Calu3 (cell line): ENCODE data around the gene FBXO34. TPM values are rescaled to one million over a fixed set of nuclear protein-coding genes. Genes with fewer than 3 reads are reported as not detected.
"Not testable (repeated sequence)": the region's sequence is repeated elsewhere in the genome, so short reads cannot be mapped to it uniquely, and the experiment has no call there.

Experiments used
- BruUV-seq: library from RNA; stranded (reverse); fragments of 400-500 nt; replicated peaks from 2 replicates; lab custom pipeline; 2021; lab: Mats Ljungman, UMichigan
- CTCF ChIA-PET: fragments of 300-600 bp; sonication (Branson Sonifier 250); formaldehyde crosslinking; loops from one replicate; lab custom pipeline; 2022; ENCODE audit warnings: antibody characterized with exemption; lab: Charles Lee
- DNase-seq: peaks from one replicate; pipeline ENCODE4 v3.0.0; 2022
- H3K27ac Mint-ChIP-seq: one replicate; pipeline ENCODE4 v1.8.0; 2022; ENCODE audit warnings: mixed read lengths; ENCODE audit not compliant: unreplicated experiment
- H3K27me3 Mint-ChIP-seq: one replicate; pipeline ENCODE4 v1.8.0; 2022; ENCODE audit warnings: mixed read lengths; ENCODE audit not compliant: unreplicated experiment
- H3K36me3 Mint-ChIP-seq: one replicate; pipeline ENCODE4 v1.8.0; 2022; ENCODE audit warnings: mild to moderate bottlenecking, moderate library complexity, mixed read lengths; ENCODE audit not compliant: insufficient read depth, unreplicated experiment
- H3K4me1 Mint-ChIP-seq: one replicate; pipeline ENCODE4 v1.8.0; 2022; ENCODE audit warnings: mild to moderate bottlenecking, low read depth, mixed read lengths; ENCODE audit not compliant: unreplicated experiment
- H3K4me3 Mint-ChIP-seq: one replicate; pipeline ENCODE4 v1.8.0; 2022; ENCODE audit warnings: mild to moderate bottlenecking, low read depth, moderate library complexity, mixed read lengths; ENCODE audit not compliant: unreplicated experiment
- H3K9me3 Mint-ChIP-seq: one replicate; pipeline ENCODE4 v1.8.0; 2022; ENCODE audit warnings: low read depth, mixed read lengths; ENCODE audit not compliant: unreplicated experiment
- CTCF ChIP-seq: fragments of 200-600 bp; IDR thresholded peaks from one replicate; pipeline ENCODE4 v1.8.0; 2022; ENCODE audit warnings: antibody characterized with exemption; ENCODE audit not compliant: unreplicated experiment
- intact Hi-C: fragments of 100-400 bp; cut with micrococcal nuclease; formaldehyde crosslinking; loops from one replicate; pipeline ENCODE4 v1.10.0; 2022; ENCODE audit not compliant: unreplicated experiment
- total RNA-seq: library from RNA; stranded (reverse); gene quantifications from 2 replicates; pipeline ENCODE4 v1.2.3, GENCODE V29; 2022

Gene FBXO34
- total RNA-seq, 1 experiment from 2014 or later: 30.0 TPM

GRCh38 chr14:55341781-55342180, 70.6 kb downstream of the FBXO34 start:
- Mint-ChIP-seq H3K36me3 (peaks cover 9% of the 10 kb centered on the region), H3K27ac (no peak overlapping the region), H3K4me3 (no peak overlapping the region), H3K27me3 (no peaks in the 10 kb centered on the region), H3K9me3 (no peaks in the 10 kb centered on the region), H3K4me1 (peaks cover 58% of the 10 kb centered on the region)
- CTCF ChIA-PET: no interaction called here
- no peak for DNase-seq
- intact Hi-C loops: no loop called here
- BruUV-seq: no TSS peak
- no peak for TF ChIP-seq CTCF

DNA sequence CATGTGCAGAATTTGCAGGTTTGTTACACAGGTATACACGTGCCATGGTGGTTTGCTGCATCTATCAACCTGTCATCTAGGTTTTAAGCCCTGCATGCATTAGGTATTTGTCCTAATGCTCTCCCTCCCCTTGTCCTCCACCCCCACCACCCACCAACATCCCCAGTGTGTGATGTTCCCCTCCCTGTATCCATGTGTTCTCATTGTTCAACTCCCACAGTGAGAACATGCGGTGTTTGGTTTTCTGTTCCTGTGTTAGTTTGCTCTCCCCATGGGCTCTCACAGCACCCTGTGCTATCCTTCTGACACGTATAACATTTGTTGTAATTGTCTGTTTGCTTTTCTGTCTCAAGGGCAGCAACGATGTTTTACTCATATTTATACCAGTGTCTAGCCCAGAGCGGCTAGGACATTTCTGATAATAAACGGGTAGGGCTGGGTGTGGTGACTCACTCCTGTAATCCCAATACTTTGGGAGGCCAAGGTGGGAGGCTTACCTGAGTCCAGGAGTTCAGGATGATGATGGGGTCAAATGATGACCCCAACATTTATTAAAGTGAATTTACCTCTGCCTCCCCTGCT, 73.5 kb downstream of the FBXO34 start:
- H3K9me3 Mint-ChIP-seq, CTCF ChIA-PET, BruUV-seq, DNase-seq, H3K27ac Mint-ChIP-seq, H3K4me3 Mint-ChIP-seq, H3K36me3 Mint-ChIP-seq, intact Hi-C loops, H3K27me3 Mint-ChIP-seq: not testable (repeated sequence)
- H3K4me1 Mint-ChIP-seq: peaks cover 54% of the 10 kb centered on the region

DNA sequence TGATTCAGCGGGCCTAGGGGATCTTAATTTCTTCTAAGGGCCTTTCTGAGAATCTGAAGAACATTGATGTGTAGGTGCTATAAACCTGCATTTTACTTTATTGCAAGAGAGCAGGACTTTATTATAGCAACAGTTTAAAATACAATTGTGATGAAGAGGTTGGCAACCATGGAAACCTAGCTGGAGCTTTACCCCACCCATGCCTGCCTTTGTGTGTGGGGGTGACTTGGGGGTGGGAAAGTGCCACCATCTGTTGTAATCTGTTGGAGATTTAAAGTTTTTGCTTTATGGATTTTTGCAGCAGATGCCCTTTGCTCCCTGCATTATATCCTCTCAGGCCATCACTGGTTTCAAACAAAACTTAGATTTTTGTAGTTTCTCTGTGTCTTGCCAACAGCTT, 75.8 kb downstream of the FBXO34 start:
- H3K9me3 Mint-ChIP-seq: no peaks in the 10 kb centered on the region
- no peak for TF ChIP-seq CTCF
- CTCF ChIA-PET: no interaction called here
- BruUV-seq: no TSS peak
- no peak for DNase-seq
- H3K27me3 Mint-ChIP-seq: no peaks in the 10 kb centered on the region
- H3K27ac Mint-ChIP-seq: no peak overlapping the region
- peaks cover 36% of the 10 kb centered on the region for H3K4me1 Mint-ChIP-seq
- intact Hi-C loops: no loop called here
- no peak overlapping the region for H3K4me3 Mint-ChIP-seq
- H3K36me3 Mint-ChIP-seq: peaks cover 9% of the 10 kb centered on the region

- Mint-ChIP-seq H3K36me3 (peaks cover 9% of the 10 kb centered on the region), H3K27me3 (no peaks in the 10 kb centered on the region), H3K4me1 (peaks cover 36% of the 10 kb centered on the region), H3K27ac (no peak overlapping the region), H3K4me3 (no peak overlapping the region), H3K9me3 (no peaks in the 10 kb centered on the region)
- BruUV-seq: no TSS peak
- intact Hi-C loops: no loop called here
- TF ChIP-seq CTCF: no peak
- CTCF ChIA-PET: no interaction called here
- no peak for DNase-seq
Observed at GRCh38 chr14:55347748-55348147, 76.5 kb downstream of the FBXO34 start.

DNA sequence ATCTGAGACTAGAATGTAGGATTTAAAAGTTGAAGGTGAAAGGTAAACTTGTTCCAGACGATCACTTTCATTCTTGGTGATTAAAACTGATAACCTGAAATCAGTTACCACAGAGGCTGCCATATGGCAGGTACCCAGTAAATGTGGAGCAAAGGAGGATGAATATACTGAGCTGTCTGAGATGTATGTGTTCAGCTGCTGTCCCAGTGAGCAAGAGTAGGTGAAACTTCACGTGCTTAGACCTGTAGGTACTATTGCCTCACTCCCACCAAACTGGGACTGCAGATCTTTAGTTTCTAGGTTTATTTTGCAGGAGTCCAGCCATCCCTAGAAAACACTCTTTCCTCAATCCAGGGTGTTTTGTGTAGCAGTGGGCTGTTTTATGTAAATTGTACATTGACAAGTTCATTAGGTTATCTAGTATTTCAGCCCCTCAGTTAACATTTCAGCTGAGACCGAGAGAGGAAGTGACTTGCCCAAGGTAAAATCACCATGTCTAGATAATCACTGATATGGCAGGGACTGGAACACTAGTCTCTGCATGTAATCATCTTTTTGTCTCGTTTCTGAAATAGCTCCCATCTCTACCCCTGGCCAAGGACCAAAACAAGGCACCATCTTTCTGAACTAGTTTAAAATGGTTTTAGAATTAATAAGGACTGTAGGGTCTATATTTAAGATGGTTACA, 77.7 kb downstream of the FBXO34 start:
- Mint-ChIP-seq H3K4me3 (no peak overlapping the region), H3K4me1 (peaks cover 34% of the 10 kb centered on the region), H3K27me3 (no peaks in the 10 kb centered on the region), H3K9me3 (no peaks in the 10 kb centered on the region), H3K36me3 (peaks cover 13% of the 10 kb centered on the region), H3K27ac (no peak overlapping the region)
- no peak for DNase-seq
- CTCF ChIA-PET: no interaction called here
- no peak for TF ChIP-seq CTCF
- BruUV-seq: no TSS peak
- intact Hi-C loops: no loop called here
